HL-60 (cell line): Measurements from ENCODE around the gene EVPL.

Experiments
- DNase-seq, 2 experiments: peaks; one replicate each; pipeline ENCODE4 v3.0.0-alpha.2; 2010 to 2020; ENCODE audit warnings: low read depth in 1 of 2, low spot score in 1 of 2
- H3K27ac ChIP-seq: fragments of 250-450 bp; sonication (Bioruptor Pico); replicated peaks from 2 replicates; pipeline ENCODE4 v1.5.1; 2020; ENCODE audit warnings: mild to moderate bottlenecking, moderate library complexity
- H3K27me3 ChIP-seq: fragments of 250-450 bp; sonication (Bioruptor Pico); 2 replicates; pipeline ENCODE4 v1.5.1; 2021; ENCODE audit warnings: mild to moderate bottlenecking, moderate library complexity; ENCODE audit not compliant: insufficient read depth, poor library complexity, severe bottlenecking
- H3K4me3 ChIP-seq: replicated peaks from 2 replicates; pipeline ENCODE4 v1.5.1; 2011; ENCODE audit warnings: mild to moderate bottlenecking, control low read depth, low read length; ENCODE audit not compliant: insufficient read depth
- CTCF ChIP-seq: IDR thresholded peaks from one replicate; pipeline ENCODE4 v1.5.1; 2011; ENCODE audit warnings: low read length, control low read depth, inconsistent platforms; ENCODE audit not compliant: insufficient read depth
- GABPA ChIP-seq: IDR thresholded peaks from 2 replicates; pipeline ENCODE4 v1.6.1; 2012; ENCODE audit warnings: low read depth
- POLR2AphosphoS5 ChIP-seq: IDR thresholded peaks from 2 replicates; pipeline ENCODE4 v1.6.1; 2012; ENCODE audit warnings: low read depth
- REST ChIP-seq: IDR thresholded peaks from 2 replicates; pipeline ENCODE4 v1.6.1; 2012; ENCODE audit warnings: low read depth; ENCODE audit not compliant: insufficient replicate concordance
- SPI1 ChIP-seq: IDR thresholded peaks from 2 replicates; pipeline ENCODE4 v1.6.1; 2012; ENCODE audit warnings: low read depth, mild to moderate bottlenecking, borderline replicate concordance

EVPL gene

GRCh38 chr17:76049836-76050537 is 22.9 kb upstream of the EVPL start:
- TF ChIP-seq GABPA (no peak), REST (no peak), CTCF (no peak), POLR2AphosphoS5 (no peak), SPI1 (no peak)
- Histone ChIP-seq H3K27ac (no peak overlapping the region), H3K4me3 (no peak overlapping the region), H3K27me3 (no peaks in the 10 kb centered on the region)
- DNase-seq, result no peak

- Histone ChIP-seq H3K27me3 (no peaks in the 10 kb centered on the region), H3K27ac (no peak overlapping the region), H3K4me3 (no peak overlapping the region)
- DNase-seq, result no peak
- TF ChIP-seq GABPA, result no peak
- no peak for TF ChIP-seq CTCF
- no peak for TF ChIP-seq SPI1
- no peak for TF ChIP-seq POLR2AphosphoS5
- no peak for TF ChIP-seq REST
These were observed 22.1 kb upstream of the EVPL start for GRCh38 chr17:76049239-76049638.

GRCh38 chr17:76048711-76049110 is 21.6 kb upstream of the EVPL start:
- H3K27ac ChIP-seq, result no peak overlapping the region
- no peak for DNase-seq
- H3K27me3 ChIP-seq, result no peaks in the 10 kb centered on the region
- no peak overlapping the region for H3K4me3 ChIP-seq
- no peak for TF ChIP-seq POLR2AphosphoS5
- TF ChIP-seq CTCF, result no peak
- TF ChIP-seq SPI1, result no peak
- TF ChIP-seq GABPA, result no peak
- no peak for TF ChIP-seq REST
